Measurements from ENCODE around the gene COTL1.

GRCh38 chr16:84665359-84665758, 47.5 kb upstream of the COTL1 start:
- TF ChIP-seq CTCF (IDR thresholded peaks at IDR 0.05; ENCODE audit: insufficient read depth, low read length, poor library complexity, severe bottlenecking) = no peak
- TF ChIP-seq EZH2phosphoT487 (conservative IDR thresholded peaks at IDR 0.05; ENCODE audit: low read length) = no peak
